Activated T-cell treated with anti-CD3 and anti-CD28 coated beads for 4 hours (primary cell): ENCODE results near the gene ANKS6.

Source experiments
- DNase-seq: peaks from one replicate; pipeline ENCODE4 v3.0.0-alpha.2; 2020

ANKS6 gene

GRCh38 chr9:98790842-98791607 is 5.3 kb downstream of the ANKS6 start:
- peak; percentile 35 for DNase-seq

- no peak for DNase-seq
These were observed 6.1 kb downstream of the ANKS6 start for GRCh38 chr9:98790134-98790841.

- no peak for DNase-seq
These were observed 6.7 kb downstream of the ANKS6 start for GRCh38 chr9:98789483-98790133.

- DNase-seq, result no peak
These were observed 8.5 kb downstream of the ANKS6 start for GRCh38 chr9:98787766-98788335.

- DNase-seq, result no peak
These were observed 9.4 kb downstream of the ANKS6 start for GRCh38 chr9:98786750-98787510.

GRCh38 chr9:98784831-98785806 is 11.2 kb downstream of the ANKS6 start:
- no peak for DNase-seq

GRCh38 chr9:98783518-98784226 is 12.7 kb downstream of the ANKS6 start:
- no peak for DNase-seq

- DNase-seq, result no peak
These were observed 14.6 kb downstream of the ANKS6 start for GRCh38 chr9:98781588-98782383.

- DNase-seq, result no peak
These were observed 16.2 kb downstream of the ANKS6 start for GRCh38 chr9:98780059-98780749.

- DNase-seq, result no peak
These were observed 17.4 kb downstream of the ANKS6 start for GRCh38 chr9:98778711-98779530.

- no peak for DNase-seq
These were observed 18.1 kb downstream of the ANKS6 start for GRCh38 chr9:98778251-98778650.

GRCh38 chr9:98777618-98778017 is 18.7 kb downstream of the ANKS6 start:
- no peak for DNase-seq

- DNase-seq, result peak; percentile 19
These were observed 20.4 kb downstream of the ANKS6 start for GRCh38 chr9:98775831-98776441.

- DNase-seq, result no peak
These were observed 21.6 kb downstream of the ANKS6 start for GRCh38 chr9:98774746-98775145.

- DNase-seq, result no peak
These were observed 22.6 kb downstream of the ANKS6 start for GRCh38 chr9:98773721-98774120.

- no peak for DNase-seq
These were observed 23.8 kb downstream of the ANKS6 start for GRCh38 chr9:98772364-98773155.
